Left lung (tissue), 10 donors: ENCODE data around the gene HOXC6. TPM values are rescaled to one million over a fixed set of nuclear protein-coding genes. Genes with fewer than 3 reads are reported as not detected.
"Not testable (repeated sequence)": the region's sequence is repeated elsewhere in the genome, so short reads cannot be mapped to it uniquely, and the experiment has no call there.

Experiments
- ATAC-seq: fragments of 200-7000 bp; cut with Tn5 transposase; one replicate; pipeline ENCODE4 v1.9.1; 2020; ENCODE audit warnings: moderate library complexity
- DNase-seq, 4 donors: peaks; one replicate each; pipeline ENCODE4 v3.0.0-alpha.2; 2013 to 2020
- H3K27ac ChIP-seq, 2 donors: fragments of 200-600 bp; sonication (generic) in 1 of 2; one replicate each; pipeline versions ENCODE4 v1.5.0 to v1.8.0; 2020 to 2021
- H3K27me3 ChIP-seq, 2 donors: fragments of 200-600 bp; sonication (generic) in 1 of 2; one replicate each; pipeline versions ENCODE4 v1.5.0 to v1.8.0; 2020 to 2021
- H3K36me3 ChIP-seq, 2 donors: fragments of 200-600 bp; sonication (generic) in 1 of 2; one replicate each; pipeline versions ENCODE4 v1.5.0 to v1.8.0; 2020 to 2021
- H3K4me1 ChIP-seq, 2 donors: fragments of 200-600 bp; one replicate each; pipeline ENCODE4 v1.8.0; 2021
- H3K4me3 ChIP-seq, 2 donors: fragments of 200-600 bp; sonication (generic) in 1 of 2; one replicate each; pipeline versions ENCODE4 v1.5.0 to v1.8.0; 2020 to 2021; ENCODE audit warnings: mild to moderate bottlenecking in 1 of 2
- H3K9me3 ChIP-seq, 2 donors: fragments of 200-600 bp; sonication (generic) in 1 of 2; one replicate each; pipeline versions ENCODE4 v1.5.0 to v1.8.0; 2020 to 2021
- intact Hi-C, 2 donors: fragments of 100-400 bp; cut with DNase I; formaldehyde crosslinking; loops; one replicate each; pipeline versions ENCODE4 v1.11.2 to v1.14.2; 2022
- microRNA-seq, 2 donors: library from miRNA; unstranded; fragments of <30 nt; microRNA quantifications; one replicate each; pipeline ENCODE4, GENCODE V29; 2019
- polyA plus RNA-seq, 6 donors: library from polyadenylated mRNA; unstranded; fragments of 120-200 nt; gene quantifications; one replicate each; pipeline ENCODE4 v1.2.1, GENCODE V29; 2013; ENCODE audit not compliant: insufficient read length in 6 of 6
- total RNA-seq, 2 donors: library from RNA; stranded (reverse); fragmentation: NEBNext Ultra II Directional; extraction: Animal tissue kit (Norgen Biotek cat#: 25700); gene quantifications; one replicate each; pipeline ENCODE4 v1.2.1, GENCODE V29; 2021
- TF ChIP-seq, protein P1 (sequence below), 2 donors: fragments of 200-600 bp; sonication (generic) in 1 of 2; IDR thresholded peaks; one replicate each; pipeline versions ENCODE4 v1.5.0 to v1.8.0; 2021; ENCODE audit warnings: antibody characterized with exemption in 2 of 2
- donor health status: DM: no; HTN: yes; CAD: no.
- donor health status: DM: no; HTN: no; CAD: no.

The HOXC6 gene
- total and polyA plus RNA-seq, 8 donors: 0.93 to 3.2 (median 2.1) TPM

DNA sequence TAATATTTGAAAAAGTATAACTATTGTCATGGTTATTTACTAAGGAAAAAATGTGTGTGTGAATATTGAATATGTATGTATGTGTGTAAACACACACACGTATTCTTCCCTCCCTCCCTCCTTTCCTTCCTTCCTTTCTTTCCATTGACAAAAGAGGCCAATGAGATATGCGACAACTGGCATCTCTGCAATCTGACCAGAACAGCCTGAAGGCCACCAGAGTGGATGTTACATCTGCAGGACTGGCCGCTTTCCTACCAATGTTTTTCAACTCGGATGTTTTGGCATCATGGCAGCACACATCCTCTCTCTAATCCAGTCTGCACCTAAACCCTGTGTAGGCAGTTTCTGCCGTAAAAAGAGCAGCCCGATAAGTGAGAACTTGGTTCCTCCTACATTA is 46.1 kb downstream of the HOXC6 start:
- intact Hi-C loops: no loop called here
- no peaks in the 10 kb centered on the region for H3K36me3 ChIP-seq
- TF ChIP-seq, protein P1, sequence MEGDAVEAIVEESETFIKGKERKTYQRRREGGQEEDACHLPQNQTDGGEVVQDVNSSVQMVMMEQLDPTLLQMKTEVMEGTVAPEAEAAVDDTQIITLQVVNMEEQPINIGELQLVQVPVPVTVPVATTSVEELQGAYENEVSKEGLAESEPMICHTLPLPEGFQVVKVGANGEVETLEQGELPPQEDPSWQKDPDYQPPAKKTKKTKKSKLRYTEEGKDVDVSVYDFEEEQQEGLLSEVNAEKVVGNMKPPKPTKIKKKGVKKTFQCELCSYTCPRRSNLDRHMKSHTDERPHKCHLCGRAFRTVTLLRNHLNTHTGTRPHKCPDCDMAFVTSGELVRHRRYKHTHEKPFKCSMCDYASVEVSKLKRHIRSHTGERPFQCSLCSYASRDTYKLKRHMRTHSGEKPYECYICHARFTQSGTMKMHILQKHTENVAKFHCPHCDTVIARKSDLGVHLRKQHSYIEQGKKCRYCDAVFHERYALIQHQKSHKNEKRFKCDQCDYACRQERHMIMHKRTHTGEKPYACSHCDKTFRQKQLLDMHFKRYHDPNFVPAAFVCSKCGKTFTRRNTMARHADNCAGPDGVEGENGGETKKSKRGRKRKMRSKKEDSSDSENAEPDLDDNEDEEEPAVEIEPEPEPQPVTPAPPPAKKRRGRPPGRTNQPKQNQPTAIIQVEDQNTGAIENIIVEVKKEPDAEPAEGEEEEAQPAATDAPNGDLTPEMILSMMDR (IDR thresholded peaks at IDR 0.05): no peak
- H3K27me3 ChIP-seq: peaks cover 0 to 93% of the 10 kb centered on the region in 2 donors
- ATAC-seq (no peak), DNase-seq (no peak)
- no peaks in the 10 kb centered on the region for H3K9me3 ChIP-seq
- no peak overlapping the region for H3K4me3 ChIP-seq
- no peaks in the 10 kb centered on the region for H3K4me1 ChIP-seq
- no peak overlapping the region for H3K27ac ChIP-seq

DNA sequence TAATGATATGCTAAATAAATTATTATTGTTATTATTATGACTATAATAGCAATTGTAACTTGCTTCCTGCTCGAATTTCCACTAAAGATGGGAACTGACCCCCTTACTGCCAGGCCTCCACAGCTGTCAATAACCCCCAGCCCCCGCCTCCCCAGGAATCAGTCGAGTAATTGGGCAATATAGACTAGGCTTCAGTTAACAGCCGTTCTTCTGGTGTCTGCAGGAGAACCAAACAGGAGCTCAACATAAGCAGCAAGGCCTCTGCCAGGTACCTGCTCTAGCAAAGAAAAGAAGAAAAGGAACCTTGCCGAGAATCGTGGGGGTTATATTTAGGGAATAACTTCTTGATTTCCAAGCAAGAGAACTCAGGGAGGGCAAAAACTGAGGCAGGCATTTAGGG is 47.2 kb downstream of the HOXC6 start:
- intact Hi-C loops: no loop called here
- H3K4me1 ChIP-seq: no peaks in the 10 kb centered on the region
- H3K27ac ChIP-seq: no peak overlapping the region
- no peak for DNase-seq
- TF ChIP-seq, protein P1 (IDR thresholded peaks at IDR 0.05): no peak
- H3K27me3 ChIP-seq: peaks cover 0 to 91% of the 10 kb centered on the region in 2 donors
- H3K4me3 ChIP-seq: no peak overlapping the region
- no peaks in the 10 kb centered on the region for H3K36me3 ChIP-seq
- H3K9me3 ChIP-seq: no peaks in the 10 kb centered on the region
- ATAC-seq: no peak

DNA sequence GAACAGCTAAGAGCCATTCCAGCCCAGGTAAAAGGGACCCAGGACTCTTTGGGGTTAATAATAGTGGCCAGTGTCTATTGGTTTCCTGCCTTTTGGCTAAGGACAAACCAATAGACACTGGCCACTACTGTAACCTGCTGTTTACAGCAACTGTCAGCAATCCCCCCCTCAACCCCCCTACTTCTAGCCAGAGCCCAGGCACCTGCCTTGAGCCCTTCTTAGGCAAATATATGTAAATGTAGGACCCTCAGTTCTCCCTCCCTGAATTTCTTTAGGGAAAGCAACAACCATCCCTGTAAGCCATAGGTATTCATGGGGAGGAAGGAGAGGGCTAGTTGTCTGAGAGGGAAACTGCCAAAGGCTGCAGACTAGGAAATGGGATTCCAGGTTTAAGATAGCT is 47.7 kb downstream of the HOXC6 start:
- Histone ChIP-seq H3K36me3 (no peaks in the 10 kb centered on the region), H3K4me3 (no peak overlapping the region), H3K9me3 (no peaks in the 10 kb centered on the region), H3K4me1 (no peaks in the 10 kb centered on the region), H3K27ac (no peak overlapping the region), H3K27me3 (peaks cover 0 to 88% of the 10 kb centered on the region in 2 donors)
- DNase-seq (no peak), ATAC-seq (no peak)
- TF ChIP-seq, protein P1 (IDR thresholded peaks at IDR 0.05): no peak
- intact Hi-C loops: no loop called here

DNA sequence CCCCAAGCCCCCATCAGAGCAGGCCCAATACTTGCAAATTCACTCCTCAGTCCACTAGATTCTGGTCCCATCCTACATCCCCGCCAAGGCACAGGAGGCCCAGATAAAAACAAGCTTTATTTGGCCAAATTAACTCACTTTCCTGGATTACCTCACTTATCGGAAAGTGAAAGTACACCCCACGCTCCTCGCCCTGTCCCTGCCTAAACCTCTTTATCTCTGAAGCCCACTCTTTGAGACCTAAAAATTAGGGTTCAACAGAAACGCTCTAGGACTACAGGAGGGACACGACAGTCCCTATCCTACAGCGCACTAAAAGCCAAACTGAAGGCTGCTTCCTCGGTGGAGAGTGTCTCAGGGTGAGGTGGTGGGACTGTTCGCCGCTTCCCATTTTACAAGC is 49.6 kb downstream of the HOXC6 start:
- H3K4me1 ChIP-seq, H3K36me3 ChIP-seq, H3K4me3 ChIP-seq, ATAC-seq, DNase-seq, H3K9me3 ChIP-seq, H3K27ac ChIP-seq, intact Hi-C loops: not testable (repeated sequence)
- peaks cover 0 to 84% of the 10 kb centered on the region in 2 donors for H3K27me3 ChIP-seq

DNA sequence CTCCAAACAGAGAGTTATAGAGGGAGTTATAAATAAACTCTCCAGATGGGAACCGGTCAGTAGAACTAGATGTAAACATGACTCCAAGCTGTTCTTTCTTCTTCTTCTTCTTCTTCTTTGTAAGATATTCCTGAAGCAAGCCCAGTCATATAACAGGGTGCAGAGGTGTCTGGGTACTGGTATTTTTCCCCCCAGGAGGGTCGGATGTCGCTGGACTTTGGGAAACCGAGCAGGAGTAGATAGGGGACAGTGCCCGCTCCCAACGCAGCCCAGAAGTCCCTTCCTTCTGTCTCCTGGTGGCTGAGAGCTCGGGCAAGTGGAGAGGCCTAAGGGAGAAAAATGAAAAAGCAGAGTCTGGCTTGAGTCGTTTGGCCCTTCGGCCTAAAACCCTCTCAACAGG is 50.9 kb downstream of the HOXC6 start:
- not testable (repeated sequence) for ATAC-seq

More for the DNA sequence above, 50.9 kb downstream of the HOXC6 start:
- peaks cover 0 to 84% of the 10 kb centered on the region in 2 donors for H3K27me3 ChIP-seq
- H3K27ac ChIP-seq, H3K4me3 ChIP-seq, H3K36me3 ChIP-seq, intact Hi-C loops, H3K9me3 ChIP-seq, DNase-seq, H3K4me1 ChIP-seq: not testable (repeated sequence)

Small RNA genes lying within 50 kb of the gene (microRNA-seq; reads per million reads assigned to microRNA genes)
- gene MIR196A2 (1.4 to 3.5 reads per million in 2 donors), gene MIR615 (6.0 to 16.1 reads per million in 2 donors)

Other genes starting within 250 kb of the HOXC6 start
- not detected for gene HOXC13, start 89.6 kb upstream of the HOXC6 start, total RNA-seq
- gene HOXC13, start 89.6 kb upstream of the HOXC6 start, polyA plus RNA-seq: not detected
- gene HOXC12, start 73.5 kb upstream of the HOXC6 start, total RNA-seq: not detected
- not detected for gene HOXC12, start 73.5 kb upstream of the HOXC6 start, polyA plus RNA-seq
- not detected for gene HOXC11, start 55.3 kb upstream of the HOXC6 start, total RNA-seq
- gene HOXC11, start 55.3 kb upstream of the HOXC6 start, polyA plus RNA-seq: not detected
- gene HOTAIR, start 53.5 kb upstream of the HOXC6 start, total RNA-seq: not detected
- gene HOTAIR, start 53.5 kb upstream of the HOXC6 start, polyA plus RNA-seq: not detected
- gene HOXC10, start 43.3 kb upstream of the HOXC6 start, total RNA-seq: not detected
- gene HOXC10, start 43.3 kb upstream of the HOXC6 start, polyA plus RNA-seq: under 1 TPM in 5 of 6 donors, not detected in 1; 0.15 to 0.52 (median 0.31) TPM
- gene HOXC9, start 28.3 kb upstream of the HOXC6 start, total RNA-seq: under 1 TPM in 1 of 2 donors, not detected in 1; 0.32 TPM
- under 1 TPM; 0.30 to 0.91 (median 0.59) TPM for gene HOXC9, start 28.3 kb upstream of the HOXC6 start, polyA plus RNA-seq
- under 1 TPM in 1 of 2 donors, not detected in 1; 0.12 TPM for gene HOXC8, start 19.5 kb upstream of the HOXC6 start, total RNA-seq
- under 1 TPM; 0.09 to 0.34 (median 0.13) TPM for gene HOXC8, start 19.5 kb upstream of the HOXC6 start, polyA plus RNA-seq
- under 1 TPM; 0.18 to 0.32 TPM for gene HOXC5, start 4.6 kb downstream of the HOXC6 start, total RNA-seq
- gene HOXC5, start 4.6 kb downstream of the HOXC6 start, polyA plus RNA-seq: under 1 TPM; 0.11 to 0.38 (median 0.28) TPM
- under 1 TPM; 0.68 to 0.99 TPM for gene HOXC4, start 25.4 kb downstream of the HOXC6 start, total RNA-seq
- gene HOXC4, start 25.4 kb downstream of the HOXC6 start, polyA plus RNA-seq: 1 to 10 TPM; 3.3 to 5.2 (median 4.6) TPM
- 10 to 100 TPM; 28.8 to 32.8 TPM for gene SMUG1, start 160.5 kb downstream of the HOXC6 start, total RNA-seq
- gene SMUG1, start 160.5 kb downstream of the HOXC6 start, polyA plus RNA-seq: 10 to 100 TPM; 30.2 to 33.2 (median 31.8) TPM